ENCODE results near the gene LRP3.
A peak's percentile ranks its signal among the peaks of the same experiment; 100 is the strongest.

LRP3 gene

GRCh38 chr19:33225458-33225926 is 31.4 kb downstream of the LRP3 start, which contains the start of gene SLC7A10:
TSS of gene SLC7A10 (minus strand) at chr19:33225850. CDS start at chr19:33225703, 147 bp downstream.
- intact Hi-C loops (cut with micrococcal nuclease) = no loop called here
- H3K27ac Mint-ChIP-seq = no peak within 1 kb of the TSS
- peaks cover 17% of the 10 kb centered on the region for H3K4me1 Mint-ChIP-seq (ENCODE audit: low read depth)
- H3K4me3 Mint-ChIP-seq = peak within 1 kb of the TSS; percentile 73
- peaks cover 63% of the 10 kb centered on the region for H3K27me3 Mint-ChIP-seq
- H3K9me3 Mint-ChIP-seq = peaks cover 16% of the 10 kb centered on the region
- peaks cover 10% of the 10 kb centered on the region for H3K36me3 Mint-ChIP-seq (ENCODE audit: low read depth)

DNA sequence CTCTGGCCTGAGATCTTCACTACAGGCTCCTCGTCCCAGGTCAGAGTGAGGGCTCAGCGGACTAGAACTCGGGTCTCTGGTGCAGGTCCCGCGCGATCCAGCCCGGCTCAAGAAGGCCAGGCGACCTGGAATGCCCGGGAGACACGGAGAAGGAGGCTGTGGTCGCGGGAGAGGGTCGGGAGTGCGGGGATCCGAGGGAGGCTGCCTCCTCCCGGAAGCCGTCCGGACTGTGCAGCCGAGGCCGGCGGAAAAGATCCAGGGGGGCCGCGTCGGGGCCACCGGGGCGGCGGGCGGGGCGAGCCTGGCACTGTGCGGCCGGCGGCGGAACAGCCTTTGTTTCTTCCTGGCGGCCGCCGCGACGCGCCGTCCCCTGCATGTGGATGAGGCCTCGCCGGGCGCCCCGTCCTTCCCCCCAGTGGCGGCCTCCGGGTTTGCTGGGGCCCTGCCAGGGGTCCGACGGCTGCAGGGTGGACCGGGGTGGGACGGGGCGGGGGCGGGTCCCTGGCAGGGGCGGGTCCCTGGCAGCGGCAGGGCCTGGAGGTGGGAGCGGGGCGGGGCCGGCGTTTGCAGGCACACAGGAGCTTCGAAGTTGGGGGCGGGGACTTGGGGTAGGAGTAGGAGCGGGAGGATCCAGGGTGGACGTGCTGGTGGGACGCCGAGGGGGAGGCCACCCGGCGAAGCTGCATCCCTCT is 32.6 kb downstream of the LRP3 start:
- intact Hi-C loops (cut with micrococcal nuclease) = no loop called here
- no peak overlapping the region for H3K27ac Mint-ChIP-seq
- peaks cover 10% of the 10 kb centered on the region for H3K36me3 Mint-ChIP-seq (ENCODE audit: low read depth)
- peaks cover 58% of the 10 kb centered on the region for H3K27me3 Mint-ChIP-seq
- H3K4me3 Mint-ChIP-seq = peak overlapping the region; percentile 73
- H3K9me3 Mint-ChIP-seq = peaks cover 16% of the 10 kb centered on the region
- peaks cover 23% of the 10 kb centered on the region for H3K4me1 Mint-ChIP-seq (ENCODE audit: low read depth)

DNA sequence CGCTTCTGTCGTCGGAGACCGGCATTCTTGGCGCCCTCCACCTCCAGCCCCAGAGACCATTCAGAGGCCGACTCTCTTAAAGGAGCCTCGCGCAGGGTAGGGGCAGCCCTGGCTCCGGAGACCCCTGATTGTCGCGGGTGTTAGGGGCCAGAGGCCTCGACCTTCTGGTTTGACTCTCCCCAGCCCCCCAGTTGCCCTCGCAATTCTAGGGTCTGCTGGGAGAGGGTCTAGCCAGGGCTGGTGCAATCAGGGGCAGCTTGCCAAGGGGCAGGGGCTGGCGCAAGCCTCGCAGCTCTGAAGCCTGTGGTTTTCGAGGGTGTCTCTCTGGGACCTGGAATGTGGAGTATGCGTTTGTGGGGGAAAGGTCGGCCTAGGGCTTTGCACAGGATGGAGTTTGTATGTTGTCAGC is 33.1 kb downstream of the LRP3 start:
- H3K27me3 Mint-ChIP-seq = peaks cover 54% of the 10 kb centered on the region
- peak overlapping the region; percentile 73 for H3K4me3 Mint-ChIP-seq
- H3K4me1 Mint-ChIP-seq (ENCODE audit: low read depth) = peaks cover 23% of the 10 kb centered on the region
- peaks cover 10% of the 10 kb centered on the region for H3K36me3 Mint-ChIP-seq (ENCODE audit: low read depth)
- H3K9me3 Mint-ChIP-seq = peaks cover 16% of the 10 kb centered on the region
- intact Hi-C loops (cut with micrococcal nuclease) = no loop called here
- H3K27ac Mint-ChIP-seq = no peak overlapping the region

GRCh38 chr19:33227870-33228599 is 33.9 kb downstream of the LRP3 start:
- H3K27me3 Mint-ChIP-seq = peaks cover 49% of the 10 kb centered on the region

DNA sequence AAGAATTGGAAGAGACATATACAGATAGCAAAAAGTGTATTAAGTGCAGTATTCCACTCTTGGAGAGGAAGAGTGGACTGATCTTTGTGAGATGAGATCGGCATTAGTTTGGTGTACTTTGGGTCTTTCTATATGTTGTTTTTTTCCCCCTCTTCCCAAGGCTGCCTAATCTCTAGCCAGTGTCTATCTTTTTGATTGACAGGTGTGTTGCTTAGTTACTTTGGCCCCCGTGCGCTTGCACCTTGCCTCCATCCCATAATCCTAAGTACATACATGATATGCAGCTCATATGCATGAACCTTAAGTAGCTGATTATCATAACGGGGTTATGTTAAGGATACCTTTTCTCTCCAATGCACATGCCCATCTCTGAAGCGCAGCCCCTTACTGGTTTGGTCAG is 35.8 kb downstream of the LRP3 start:
- intact Hi-C loops (cut with micrococcal nuclease) = no loop called here
- Mint-ChIP-seq H3K9me3 (peaks cover 16% of the 10 kb centered on the region), H3K36me3 (ENCODE audit: low read depth) (peaks cover 10% of the 10 kb centered on the region), H3K4me3 (no peak overlapping the region), H3K27ac (no peak overlapping the region), H3K4me1 (ENCODE audit: low read depth) (peaks cover 23% of the 10 kb centered on the region), H3K27me3 (peaks cover 32% of the 10 kb centered on the region)

More at GRCh38 chr19:33227870-33228599, 33.9 kb downstream of the LRP3 start:
- Mint-ChIP-seq H3K4me1 (ENCODE audit: low read depth) (peaks cover 23% of the 10 kb centered on the region), H3K36me3 (ENCODE audit: low read depth) (peaks cover 10% of the 10 kb centered on the region), H3K4me3 (no peak overlapping the region), H3K27ac (no peak overlapping the region), H3K9me3 (peaks cover 16% of the 10 kb centered on the region)
- intact Hi-C loops (cut with micrococcal nuclease) = no loop called here

- intact Hi-C loops (cut with micrococcal nuclease) = no loop called here
These were observed 37.4 kb downstream of the LRP3 start for GRCh38 chr19:33231511-33231910.

GRCh38 chr19:33232656-33233055 is 38.5 kb downstream of the LRP3 start:
- H3K36me3 Mint-ChIP-seq (ENCODE audit: low read depth) = peaks cover 5% of the 10 kb centered on the region
- H3K27me3 Mint-ChIP-seq = peaks cover 11% of the 10 kb centered on the region
- intact Hi-C loops (cut with micrococcal nuclease) = no loop called here
- H3K27ac Mint-ChIP-seq = no peak overlapping the region
- H3K9me3 Mint-ChIP-seq = peaks cover 12% of the 10 kb centered on the region
- no peak overlapping the region for H3K4me3 Mint-ChIP-seq
- peaks cover 15% of the 10 kb centered on the region for H3K4me1 Mint-ChIP-seq (ENCODE audit: low read depth)

More at GRCh38 chr19:33231511-33231910, 37.4 kb downstream of the LRP3 start:
- H3K36me3 Mint-ChIP-seq (ENCODE audit: low read depth) = peaks cover 10% of the 10 kb centered on the region
- peaks cover 21% of the 10 kb centered on the region for H3K27me3 Mint-ChIP-seq
- H3K4me3 Mint-ChIP-seq = no peak overlapping the region
- H3K4me1 Mint-ChIP-seq (ENCODE audit: low read depth) = peaks cover 22% of the 10 kb centered on the region
- H3K27ac Mint-ChIP-seq = no peak overlapping the region
- peaks cover 16% of the 10 kb centered on the region for H3K9me3 Mint-ChIP-seq

DNA sequence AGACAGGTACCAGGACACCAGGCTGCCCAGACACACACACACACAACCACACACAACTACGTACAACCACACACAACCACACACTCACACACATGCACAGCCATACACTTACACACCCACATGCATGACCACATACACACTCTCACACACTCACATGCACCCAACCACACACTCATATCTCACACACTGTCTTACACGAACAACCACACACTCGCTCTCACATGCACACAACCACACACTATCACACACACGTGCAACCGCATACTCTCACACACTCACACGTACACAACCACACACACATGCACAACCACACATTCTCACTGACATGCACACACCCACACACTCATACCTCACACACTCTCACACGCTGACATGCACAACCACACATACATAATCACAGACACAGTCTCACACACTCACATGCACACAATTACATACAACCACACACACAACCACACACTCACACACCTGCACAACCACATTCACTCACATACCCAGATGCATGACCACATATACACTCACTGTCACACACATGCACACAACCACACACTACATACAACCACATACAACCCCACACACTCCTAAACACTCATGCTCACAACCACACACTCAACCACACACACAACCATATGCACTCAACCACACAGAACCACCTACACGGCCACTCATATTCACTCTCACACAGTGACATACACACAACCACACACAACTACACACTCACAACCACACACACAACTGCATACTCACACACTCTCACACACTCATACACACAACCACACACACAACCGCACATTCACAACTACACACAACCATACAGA is 39.1 kb downstream of the LRP3 start:
- peaks cover 15% of the 10 kb centered on the region for H3K4me1 Mint-ChIP-seq (ENCODE audit: low read depth)
- peaks cover 6% of the 10 kb centered on the region for H3K9me3 Mint-ChIP-seq
- peaks cover 6% of the 10 kb centered on the region for H3K27me3 Mint-ChIP-seq
- intact Hi-C loops (cut with micrococcal nuclease) = no loop called here
- H3K4me3 Mint-ChIP-seq = no peak overlapping the region
- H3K36me3 Mint-ChIP-seq (ENCODE audit: low read depth) = no peaks in the 10 kb centered on the region
- H3K27ac Mint-ChIP-seq = no peak overlapping the region

DNA sequence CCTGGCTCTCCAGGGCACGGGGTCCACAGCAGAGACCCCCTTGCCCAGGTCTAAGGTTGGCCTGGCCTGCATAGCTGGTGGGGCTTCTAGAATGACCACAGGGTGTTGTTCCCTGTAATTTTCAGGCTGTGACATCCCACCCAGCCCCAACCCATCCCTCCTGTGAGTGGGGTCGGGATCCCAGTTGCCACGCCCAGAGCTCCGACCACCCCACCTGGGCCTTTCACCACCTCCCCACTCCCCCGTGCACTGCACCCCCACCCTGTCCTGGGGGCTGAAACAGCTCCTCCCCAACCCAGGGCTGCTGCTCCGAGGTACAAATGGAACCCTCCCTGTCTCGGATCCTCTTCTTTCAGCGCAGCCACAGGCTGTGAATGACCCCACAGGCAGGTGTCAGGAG is 40.0 kb downstream of the LRP3 start:
- peaks cover 1% of the 10 kb centered on the region for H3K27me3 Mint-ChIP-seq
- H3K9me3 Mint-ChIP-seq = no peaks in the 10 kb centered on the region
- peaks cover 16% of the 10 kb centered on the region for H3K4me1 Mint-ChIP-seq (ENCODE audit: low read depth)
- no peaks in the 10 kb centered on the region for H3K36me3 Mint-ChIP-seq (ENCODE audit: low read depth)
- H3K4me3 Mint-ChIP-seq = no peak overlapping the region
- intact Hi-C loops (cut with micrococcal nuclease) = loop anchor here (2.0 kb wide), 1 partner anchor 69 kb away; the partner anchor contains the start of gene CEBPA
- no peak overlapping the region for H3K27ac Mint-ChIP-seq

GRCh38 chr19:33234736-33235135 is 40.6 kb downstream of the LRP3 start:
- Mint-ChIP-seq H3K36me3 (ENCODE audit: low read depth) (no peaks in the 10 kb centered on the region), H3K27ac (no peak overlapping the region), H3K4me3 (no peak overlapping the region), H3K27me3 (peaks cover 4% of the 10 kb centered on the region), H3K4me1 (ENCODE audit: low read depth) (peaks cover 22% of the 10 kb centered on the region), H3K9me3 (no peaks in the 10 kb centered on the region)
- intact Hi-C loops (cut with micrococcal nuclease) = loop anchor here (1.0 to 2.0 kb wide), 3 partner anchors 68 to 537 kb away; partner anchors contain the start of gene CEBPA

DNA sequence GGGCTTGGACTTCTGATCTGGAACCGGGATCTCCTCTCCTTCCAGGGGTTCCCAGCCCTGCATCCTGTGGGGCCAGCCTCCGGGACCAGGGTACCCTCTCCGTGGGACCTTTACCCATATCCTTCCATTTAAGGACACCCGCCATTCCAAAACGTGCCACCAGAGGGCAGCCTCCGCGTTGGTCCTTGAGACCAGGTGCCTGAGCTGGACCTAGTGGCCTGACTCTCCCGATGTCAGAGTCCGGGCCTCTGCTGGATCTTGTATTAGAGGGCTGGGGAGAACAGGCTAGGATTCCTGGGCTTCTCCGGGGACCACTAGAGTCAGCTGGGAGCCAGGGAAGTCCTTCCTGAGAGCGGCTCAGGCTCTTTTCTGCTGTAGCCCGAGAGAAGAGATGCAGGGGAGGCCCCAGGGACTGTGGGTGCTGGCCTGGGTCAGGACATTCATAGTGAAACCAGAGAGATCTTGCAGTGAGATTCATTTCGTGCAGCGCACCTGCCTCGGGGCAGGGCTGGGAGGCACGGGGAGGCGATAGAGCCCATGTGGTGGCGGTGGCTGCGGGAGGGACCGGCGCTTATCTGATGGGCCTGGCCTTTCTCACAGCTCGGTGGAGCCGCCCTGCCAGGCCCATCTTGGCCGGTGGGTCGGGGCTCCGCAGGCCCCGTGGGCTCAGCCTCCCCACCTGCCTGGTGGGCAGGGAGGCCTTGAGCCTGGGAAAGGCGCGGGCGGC is 41.3 kb downstream of the LRP3 start:
- peaks cover 24% of the 10 kb centered on the region for H3K4me1 Mint-ChIP-seq (ENCODE audit: low read depth)
- H3K27me3 Mint-ChIP-seq = peaks cover 4% of the 10 kb centered on the region
- H3K4me3 Mint-ChIP-seq = no peak overlapping the region
- no peak overlapping the region for H3K27ac Mint-ChIP-seq
- no peaks in the 10 kb centered on the region for H3K9me3 Mint-ChIP-seq
- H3K36me3 Mint-ChIP-seq (ENCODE audit: low read depth) = no peaks in the 10 kb centered on the region
- intact Hi-C loops (cut with micrococcal nuclease) = loop anchor here (1.0 to 2.0 kb wide), 3 partner anchors 67 to 536 kb away; partner anchors contain the start of gene CEBPA

DNA sequence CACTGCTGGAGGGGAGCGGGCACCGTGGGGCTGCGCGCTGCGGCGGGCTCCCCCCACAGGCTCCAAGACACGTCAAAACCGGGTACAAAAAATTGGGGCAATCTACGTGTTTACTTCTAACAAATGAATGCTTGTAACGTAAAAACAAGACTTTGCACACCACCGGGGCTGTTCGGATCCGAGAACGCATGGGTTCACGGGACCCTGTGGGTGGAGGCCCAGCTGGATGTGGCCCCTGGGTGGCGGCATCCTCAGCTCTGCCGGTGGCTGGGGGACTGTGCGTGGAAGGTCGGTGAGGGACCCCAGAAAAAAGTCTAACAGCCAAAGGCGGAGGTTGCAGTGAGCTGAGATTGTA is 41.8 kb downstream of the LRP3 start:
- Mint-ChIP-seq H3K4me1 (ENCODE audit: low read depth) (peaks cover 24% of the 10 kb centered on the region), H3K36me3 (ENCODE audit: low read depth) (no peaks in the 10 kb centered on the region), H3K27ac (no peak overlapping the region), H3K9me3 (no peaks in the 10 kb centered on the region), H3K27me3 (peaks cover 4% of the 10 kb centered on the region), H3K4me3 (no peak overlapping the region)
- intact Hi-C loops (cut with micrococcal nuclease) = loop anchor here (1.0 to 2.0 kb wide), 3 partner anchors 67 to 535 kb away; partner anchors contain the start of gene CEBPA

All from dendritic cell treated with granulocyte-macrophage colony-stimulating factor and Interleukin-4, amounts not matched to agents 40 ng/mL and 50 ng/mL, for 4 days (primary cell).